ENCODE data around the gene ALS2.

DNA sequence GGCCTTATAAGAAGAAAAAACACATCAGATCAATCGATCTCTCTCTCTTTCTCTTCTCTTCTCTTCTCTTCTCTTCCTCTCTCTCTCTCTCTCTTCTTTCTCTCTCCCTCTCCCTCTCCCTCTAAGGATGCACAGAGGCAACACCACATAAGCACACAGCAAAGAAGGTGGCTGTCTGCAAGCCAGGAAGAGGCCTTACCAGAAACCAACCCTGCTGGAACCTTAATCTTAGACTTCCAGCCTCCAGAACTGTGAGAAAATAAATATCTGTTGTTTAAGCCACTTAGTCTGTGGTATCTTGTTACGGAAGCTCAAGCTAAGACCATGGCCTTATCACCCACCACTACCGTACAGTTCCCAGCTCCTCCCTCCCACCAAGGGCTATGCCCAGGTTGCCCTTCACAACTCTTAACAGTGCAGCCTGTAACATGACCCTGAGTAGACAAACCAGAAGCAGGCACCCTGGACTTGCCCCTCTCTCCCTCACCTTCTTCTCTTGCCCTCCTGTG is 112.3 kb downstream of the ALS2 start:
- no peak for TF ChIP-seq CTCF (IDR thresholded peaks at IDR 0.05; ENCODE audit: control extremely low read depth in 1 of 3, insufficient read depth in 1 of 3, low read depth in 1 of 3, low read length in 3 of 3)
- TF ChIP-seq HDAC2 (IDR thresholded peaks at IDR 0.05; ENCODE audit: borderline replicate concordance in 1 of 2, low read depth in 2 of 2, low read length in 2 of 2), result no peak
- no peak for TF ChIP-seq MAFK (IDR thresholded peaks at IDR 0.05; ENCODE audit: low read depth, low read length)
- no peak for TF ChIP-seq TAF1 (IDR thresholded peaks at IDR 0.05; ENCODE audit: low read depth, low read length)
- no peak for TF ChIP-seq ZNF274 (IDR thresholded peaks at IDR 0.05; ENCODE audit: borderline replicate concordance, extremely low read depth, low read length)
- no peak for TF ChIP-seq KDM1A (IDR thresholded peaks at IDR 0.05; ENCODE audit: borderline replicate concordance, low read length)
- TF ChIP-seq POU5F1 (IDR thresholded peaks at IDR 0.05; ENCODE audit: low read depth, low read length), result no peak
- no peak for TF ChIP-seq FOSL1 (IDR thresholded peaks at IDR 0.05; ENCODE audit: insufficient read depth, low read depth, low read length)
- TF ChIP-seq CHD1 (IDR thresholded peaks at IDR 0.05; ENCODE audit: low read depth, low read length), result no peak
- TF ChIP-seq EP300 (IDR thresholded peaks at IDR 0.05; ENCODE audit: borderline replicate concordance in 1 of 2, low read depth in 2 of 2, low read length in 2 of 2), result no peak
- TF ChIP-seq CBX8 (IDR thresholded peaks at IDR 0.05; ENCODE audit: borderline replicate concordance, low read depth, low read length), result no peak
- TF ChIP-seq POLR2A (IDR thresholded peaks at IDR 0.05; ENCODE audit: control extremely low read depth in 1 of 2, low read depth in 2 of 2, low read length in 2 of 2), result no peak
- no peak for TF ChIP-seq SP1 (IDR thresholded peaks at IDR 0.05; ENCODE audit: low read depth, low read length)

All from H1 (cell line).